LHCN-M2 (cell line): ENCODE results near the gene HSF5. TPM values are rescaled to one million over a fixed set of nuclear protein-coding genes. Genes with fewer than 3 reads are reported as not detected.

ENCODE experiments used
- DNase-seq: peaks from one replicate; pipeline ENCODE4 v3.0.0-alpha.2; 2012; ENCODE audit warnings: low read depth
- total RNA-seq: library from RNA; depleted of rRNA; stranded (reverse); fragments of >200 nt; gene quantifications from 2 replicates; pipeline ENCODE4 v1.2.3, GENCODE V29; 2014

The HSF5 gene
- total RNA-seq, 1 experiment from 2014 or later = not detected

DNA sequence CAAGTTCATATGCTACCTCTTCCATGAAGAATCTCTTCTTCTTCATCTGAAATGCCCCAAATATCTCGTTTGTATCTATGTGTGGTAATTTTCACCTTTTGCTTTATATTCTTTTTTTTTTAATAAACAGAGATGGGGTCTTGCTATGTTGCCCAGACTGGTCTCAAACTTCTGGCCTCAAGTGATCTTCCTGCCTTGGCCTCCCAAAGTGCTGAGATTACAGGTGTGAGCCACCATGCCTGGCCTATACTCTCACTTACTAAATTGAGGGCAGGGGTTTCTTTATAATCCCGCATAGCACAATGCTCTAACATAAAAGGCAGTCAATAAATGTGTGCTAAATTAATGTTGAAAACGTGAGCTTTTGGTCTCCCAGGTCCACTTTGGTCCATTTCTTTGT is 101.5 kb downstream of the HSF5 start:
- DNase-seq = no peak

DNA sequence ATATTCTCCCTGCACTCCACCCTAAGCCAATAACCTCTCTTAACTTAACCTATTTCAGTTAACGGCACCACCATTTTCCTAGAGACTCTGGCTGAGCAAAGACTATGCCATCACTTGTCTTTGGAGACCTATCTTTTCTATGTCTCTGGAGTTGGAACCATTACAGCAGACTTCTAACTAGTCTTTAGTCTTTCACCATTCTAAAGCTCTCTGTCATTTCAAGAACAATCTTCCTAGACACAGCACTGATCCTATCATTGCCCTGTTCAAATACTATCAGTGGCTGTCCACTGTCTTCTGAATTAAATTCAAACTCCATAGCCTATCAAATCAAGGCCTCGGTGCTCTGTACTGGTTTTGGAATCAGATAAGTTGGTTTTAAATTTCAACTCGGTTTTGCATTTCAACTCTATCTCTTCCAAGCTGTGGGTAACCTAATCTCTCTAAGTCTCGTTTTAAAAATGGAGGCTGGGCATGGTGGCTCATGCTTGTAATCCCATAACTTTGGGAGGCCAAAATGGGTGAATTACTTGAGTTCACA is 102.8 kb downstream of the HSF5 start:
- no peak for DNase-seq

- DNase-seq = no peak
Measured at GRCh38 chr17:58384897-58385296, 103.3 kb downstream of the HSF5 start.

DNA sequence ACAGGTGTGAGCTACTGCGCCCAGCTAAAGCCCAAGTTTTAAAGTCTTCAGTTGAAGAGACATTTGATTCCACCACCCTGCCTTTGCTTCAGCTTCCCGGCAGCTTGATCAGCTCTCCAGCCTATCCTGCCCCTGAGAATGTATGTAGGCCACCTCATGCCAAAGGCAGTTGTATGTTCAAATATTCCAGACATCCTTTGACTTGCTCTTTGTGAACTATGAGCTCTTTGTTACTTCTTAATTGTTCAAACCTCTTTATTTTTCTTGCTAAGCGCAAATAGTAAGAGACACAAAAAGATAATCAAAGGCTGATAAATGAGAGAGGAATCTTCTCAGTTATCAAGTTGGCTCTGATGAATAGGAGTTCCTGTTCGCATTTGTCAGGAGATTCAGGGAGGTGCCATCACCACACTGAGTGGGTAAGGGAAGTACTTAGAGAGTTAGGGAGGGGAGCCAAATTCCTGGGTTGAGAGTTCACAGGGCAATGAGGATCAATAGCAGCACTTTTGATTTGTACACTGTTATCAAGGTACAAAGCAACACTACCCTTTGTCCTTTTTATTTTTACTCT is 104.2 kb downstream of the HSF5 start:
- no peak for DNase-seq

DNA sequence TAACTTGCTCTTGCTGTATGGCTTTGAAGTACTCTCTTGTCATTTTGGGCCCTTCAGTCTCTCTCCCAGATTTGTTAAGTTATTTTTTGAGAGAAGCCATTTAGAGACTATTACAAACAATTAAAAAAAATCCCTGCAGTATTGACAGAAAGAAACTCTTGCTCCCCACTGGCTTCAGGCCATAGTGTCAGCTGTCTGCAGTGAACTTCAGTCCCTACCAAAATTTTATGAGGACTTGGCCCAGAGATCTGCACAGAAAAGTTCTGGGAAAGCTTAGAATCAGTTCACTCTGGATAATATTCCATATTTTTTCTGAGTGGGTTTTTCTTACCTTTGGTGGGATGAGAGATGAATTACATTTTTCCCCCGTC is 105.4 kb downstream of the HSF5 start:
- DNase-seq = no peak

DNA sequence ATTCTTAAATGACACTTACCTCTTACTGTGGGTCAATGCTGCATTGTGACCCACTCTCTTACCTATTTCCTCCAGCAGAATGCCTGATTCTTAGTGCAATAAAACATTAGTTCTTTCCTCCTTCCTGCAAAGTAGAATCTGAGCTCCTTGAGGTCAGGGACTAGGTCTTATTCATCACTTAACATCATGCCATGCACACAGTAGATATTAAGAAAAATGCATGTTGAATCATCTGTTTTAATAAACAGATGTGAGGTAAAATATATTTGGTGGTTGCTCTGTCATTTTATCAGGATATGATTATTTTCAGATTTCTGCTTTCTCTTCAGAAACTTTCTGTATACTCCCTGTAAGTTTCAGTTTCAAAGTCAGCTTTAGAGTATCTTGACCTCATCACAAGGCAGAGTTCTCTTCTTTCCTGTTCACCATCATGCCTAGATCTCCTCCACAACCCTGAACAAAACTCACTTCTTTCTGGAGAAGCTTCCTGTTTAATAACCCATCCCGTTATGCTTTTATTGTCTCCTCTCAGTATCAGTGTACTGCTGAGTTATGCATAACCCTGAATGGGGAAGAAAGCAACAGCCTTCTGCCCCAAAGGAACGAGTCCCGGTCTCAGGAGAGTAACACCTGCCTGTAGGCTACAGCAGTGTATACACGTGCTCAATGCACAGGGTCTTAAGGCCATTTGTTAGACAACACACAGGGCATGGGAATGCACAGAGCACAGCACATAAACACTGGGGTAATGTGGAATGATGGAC is 105.9 kb downstream of the HSF5 start:
- no peak for DNase-seq

- DNase-seq = no peak
Measured at GRCh38 chr17:58381124-58382035, 106.8 kb downstream of the HSF5 start.

DNA sequence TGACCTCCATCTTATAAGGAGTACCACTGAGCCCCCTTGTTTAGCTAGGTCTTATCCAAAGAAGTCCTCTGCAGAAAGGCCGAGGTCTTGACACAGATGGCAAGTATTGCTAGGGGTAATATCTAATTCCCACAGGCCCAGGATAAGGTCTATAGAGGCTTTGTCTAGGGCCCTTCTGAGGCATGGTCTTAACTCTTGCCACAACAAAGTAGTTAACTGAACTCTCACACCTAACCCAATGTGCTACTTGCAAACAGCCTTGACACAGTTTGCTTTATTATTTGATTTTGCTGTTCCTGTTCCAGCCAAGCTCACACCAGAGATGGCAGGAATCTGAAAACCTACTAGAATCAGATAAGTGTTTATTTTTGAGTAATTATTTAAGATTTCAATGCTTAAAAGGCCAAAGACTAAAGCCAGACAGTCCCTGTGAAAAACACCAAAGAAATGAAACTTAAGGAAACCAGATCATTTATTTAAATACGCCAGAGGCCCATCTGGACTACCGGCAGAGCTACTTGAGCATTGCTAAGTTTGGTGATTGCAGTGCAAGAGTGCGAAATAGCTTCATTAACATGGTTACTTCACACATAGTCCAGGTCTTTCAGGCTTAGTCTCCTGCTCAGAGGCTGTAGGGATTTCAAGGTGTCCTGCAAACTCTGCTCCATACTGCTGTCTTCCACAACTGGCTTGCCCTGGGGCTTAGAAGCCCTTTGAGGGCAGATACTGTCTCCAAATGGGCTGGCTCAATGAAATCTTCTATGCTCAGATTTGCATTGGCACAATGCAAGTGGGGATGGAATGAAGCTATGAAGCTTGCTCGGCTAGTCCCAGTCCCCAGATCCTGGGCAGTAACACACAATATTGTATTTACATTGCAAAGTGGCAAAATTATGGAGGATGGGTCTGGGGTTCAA is 107.7 kb downstream of the HSF5 start:
- no peak for DNase-seq

DNA sequence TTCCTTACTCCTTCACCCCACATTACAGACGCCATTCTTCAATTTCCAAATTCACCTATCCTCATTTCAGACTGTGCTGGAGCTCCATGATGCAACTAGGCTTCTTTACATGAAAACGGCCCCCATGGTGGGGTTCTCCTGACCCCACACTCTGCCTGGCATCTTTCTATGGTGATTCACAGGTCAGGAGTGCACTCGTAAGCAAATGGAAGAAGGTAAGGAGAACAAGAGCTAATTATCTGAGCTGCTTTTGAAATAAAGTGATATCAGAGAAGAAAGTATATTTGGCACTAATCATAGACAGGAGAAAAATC is 108.7 kb downstream of the HSF5 start:
- DNase-seq = no peak

- no peak for DNase-seq
Measured at GRCh38 chr17:58378733-58379510, 109.3 kb downstream of the HSF5 start.

GRCh38 chr17:58377661-58378060 is 110.5 kb downstream of the HSF5 start:
- no peak for DNase-seq

- DNase-seq = no peak
Measured at GRCh38 chr17:58377093-58377601, 111.1 kb downstream of the HSF5 start.

GRCh38 chr17:58376472-58377000 is 111.7 kb downstream of the HSF5 start:
- no peak for DNase-seq

DNA sequence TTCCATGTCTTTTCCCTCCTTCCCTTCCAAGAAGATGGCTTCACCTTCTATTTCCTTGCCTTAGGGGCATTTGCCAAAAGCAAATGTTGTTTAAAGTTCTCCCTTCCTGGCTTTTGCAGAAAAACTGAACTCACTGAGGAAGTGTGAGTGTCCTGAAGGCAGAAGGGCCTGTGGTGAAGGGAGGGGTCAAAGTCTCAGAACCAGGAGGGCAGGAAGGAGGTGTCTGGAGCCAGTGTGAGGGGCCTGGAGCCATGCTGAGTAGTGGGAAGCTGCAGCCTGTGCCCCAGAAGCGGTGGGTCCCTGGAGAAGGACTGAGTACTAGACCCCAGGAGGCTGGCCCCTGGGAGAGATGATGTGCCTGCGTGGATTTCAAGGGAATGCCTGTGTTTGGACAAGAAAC is 112.4 kb downstream of the HSF5 start:
- DNase-seq = no peak

DNA sequence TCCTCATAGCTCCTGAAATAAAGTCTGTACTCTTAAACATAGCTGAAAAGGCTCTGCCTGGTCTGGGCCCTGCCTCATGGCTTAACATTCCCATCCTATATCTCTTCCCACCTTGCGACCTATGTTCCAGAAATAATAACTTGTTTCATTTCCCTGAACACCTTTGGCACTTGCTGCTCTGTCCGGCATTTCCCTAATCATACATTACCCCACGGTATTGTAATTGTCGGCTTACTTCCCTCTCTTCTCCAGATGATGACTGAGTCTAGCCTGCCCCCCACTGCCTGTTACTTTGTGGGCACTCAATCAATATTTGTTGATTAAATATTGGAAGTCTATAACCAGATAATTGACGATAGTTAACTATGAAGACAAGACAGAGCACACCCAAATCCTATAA is 113.0 kb downstream of the HSF5 start:
- no peak for DNase-seq

GRCh38 chr17:58373923-58374322 is 114.3 kb downstream of the HSF5 start:
- DNase-seq = no peak

DNA sequence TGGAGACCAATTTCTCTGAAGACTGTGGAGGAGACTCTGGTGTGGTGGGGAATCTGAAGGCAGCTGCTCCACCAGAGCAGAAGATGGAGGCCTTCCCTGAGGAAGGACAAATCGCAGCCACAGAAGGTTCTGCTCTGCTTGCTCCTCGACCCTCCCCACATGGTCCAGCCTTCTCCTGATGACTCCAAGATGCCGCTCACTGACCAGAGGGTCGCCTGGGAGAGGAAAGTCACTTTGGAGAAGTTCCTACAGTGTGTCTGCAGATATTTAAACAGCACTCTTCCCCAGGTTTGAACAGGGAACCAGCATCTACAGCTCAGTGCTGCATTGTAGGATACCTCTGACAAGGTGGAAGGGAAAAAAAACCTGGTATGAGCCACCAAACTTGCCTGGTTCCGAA is 115.2 kb downstream of the HSF5 start:
- DNase-seq = no peak

DNA sequence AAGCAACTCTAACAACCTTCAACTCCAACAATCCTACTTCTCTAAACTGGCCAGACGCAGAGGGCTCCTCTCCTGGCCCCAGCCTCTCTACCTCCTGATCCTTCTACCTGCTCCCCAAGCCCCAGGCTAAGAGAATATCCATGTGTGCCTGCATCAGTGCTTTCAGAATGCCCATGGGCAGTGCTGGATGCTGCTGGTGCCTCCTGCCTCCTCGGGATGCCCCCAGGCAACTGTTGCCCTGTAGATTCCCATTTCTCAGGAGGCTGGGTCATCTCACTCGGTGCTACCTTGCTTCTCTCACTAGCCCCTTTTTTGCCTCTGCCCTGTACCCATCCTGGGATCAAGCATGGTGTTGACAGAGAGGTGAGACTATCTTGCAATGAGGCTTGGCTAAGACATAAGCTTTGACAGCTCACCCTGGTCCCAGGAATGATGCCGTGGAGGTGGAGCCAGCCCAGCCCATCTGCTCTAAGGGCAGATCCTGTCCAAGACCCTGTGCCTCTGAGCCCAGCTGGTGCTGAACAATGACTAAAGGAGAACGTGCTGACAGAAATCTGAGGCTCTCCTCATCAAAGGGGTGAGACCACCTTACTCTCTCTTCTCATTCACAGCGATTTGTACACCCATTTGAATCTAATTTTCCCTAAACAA is 116.8 kb downstream of the HSF5 start:
- no peak for DNase-seq

- DNase-seq = no peak
Measured at GRCh38 chr17:58370716-58371115, 117.5 kb downstream of the HSF5 start.

DNA sequence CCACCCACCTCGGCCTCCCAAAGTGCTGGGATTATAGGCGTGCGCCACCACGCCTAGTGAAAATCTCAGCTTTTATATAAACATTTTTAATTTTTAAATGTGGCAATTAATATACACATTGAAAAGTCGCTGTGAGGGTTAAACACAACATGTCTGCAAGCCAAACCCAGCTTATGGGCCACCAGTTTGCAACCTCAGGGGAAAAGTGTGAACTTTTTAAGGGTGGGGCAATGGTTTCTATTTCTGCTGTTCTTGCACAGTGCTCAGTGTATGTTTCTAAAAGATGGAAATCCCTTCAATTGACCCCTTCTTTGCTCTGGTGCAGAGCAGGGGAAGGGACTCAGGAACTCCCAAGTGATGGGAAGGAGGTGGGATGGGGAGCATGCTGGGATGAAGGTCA is 117.9 kb downstream of the HSF5 start:
- DNase-seq = no peak
